HG03571 (cell line): Measurements from ENCODE around the gene ZNF121.

Experiments
- ATAC-seq: cut with Tn5 transposase; IDR thresholded peaks from one replicate; pipeline ENCODE4 v1.9.1; 2021; ENCODE audit not compliant: unreplicated experiment

The ZNF121 gene

DNA sequence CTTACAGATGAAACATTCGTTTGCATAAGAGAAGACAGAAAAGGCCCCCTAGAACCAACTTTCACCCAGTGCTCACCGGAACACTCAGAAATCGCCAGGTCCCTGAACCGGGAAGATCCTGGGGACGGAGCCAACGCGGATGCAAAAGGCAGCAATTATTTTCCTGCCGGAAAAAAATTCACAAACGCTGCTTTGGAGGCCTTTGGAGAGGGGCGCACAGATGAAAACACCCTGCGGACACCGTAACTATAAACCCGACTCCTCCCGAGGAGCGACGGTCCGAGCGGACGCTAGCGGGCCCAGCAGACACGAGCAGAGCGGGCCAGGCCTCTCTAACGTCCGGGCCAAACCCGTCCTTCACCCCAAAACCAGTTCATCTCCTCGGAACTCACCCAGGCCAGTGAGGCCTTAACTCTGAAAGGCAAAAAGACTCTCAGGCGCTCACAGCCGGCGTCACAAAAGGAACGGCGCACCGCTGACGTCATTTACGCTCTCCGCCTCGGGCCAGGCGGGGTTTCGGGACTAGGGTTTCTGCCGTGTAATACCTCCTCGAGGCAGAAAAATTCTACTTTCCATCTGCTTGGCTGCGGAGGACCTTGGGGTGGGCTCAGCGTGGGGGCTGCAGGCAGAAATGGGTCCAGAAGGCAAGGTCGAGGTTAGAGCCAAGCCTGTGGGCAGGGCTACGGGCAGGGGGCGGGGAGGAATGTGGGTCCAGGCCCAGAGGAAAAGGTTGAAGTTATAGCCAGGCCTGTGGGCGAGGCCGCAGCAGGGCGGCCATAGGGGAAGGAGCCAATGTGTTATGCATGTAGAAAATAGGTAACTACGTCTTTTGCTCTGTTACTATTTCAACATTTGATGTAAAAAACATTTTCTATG, 45.9 kb downstream of the ZNF121 start, which contains the start of gene ZNF426:
ZNF426 (minus strand) TSS at position 463 of the 876 bp plus-strand sequence. CDS start 2,413 bp downstream, outside the sequence.
- no peak for ATAC-seq

DNA sequence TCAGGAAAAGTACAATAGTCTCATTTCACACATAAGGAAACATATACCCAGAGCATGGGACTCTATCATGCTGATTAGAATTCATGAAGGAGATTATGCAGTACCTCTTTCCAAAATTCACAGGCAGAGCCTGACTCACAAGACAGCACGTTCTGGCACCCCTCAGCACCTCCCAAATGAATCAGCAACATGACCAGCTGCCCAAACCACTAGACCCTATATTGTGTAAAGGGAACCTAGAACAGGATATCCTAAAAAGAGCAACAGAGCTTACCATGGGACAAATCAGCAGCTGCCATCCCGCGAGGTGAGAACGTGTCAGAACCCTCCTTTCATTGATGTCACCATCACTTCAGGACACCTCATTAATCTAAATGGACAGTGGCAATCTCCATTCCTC, 48.4 kb downstream of the ZNF121 start:
- ATAC-seq = no peak

GRCh38 chr19:9531933-9532332, 52.4 kb downstream of the ZNF121 start:
- ATAC-seq = no peak

- ATAC-seq = no peak
Observed at GRCh38 chr19:9528757-9529336, 55.5 kb downstream of the ZNF121 start.

DNA sequence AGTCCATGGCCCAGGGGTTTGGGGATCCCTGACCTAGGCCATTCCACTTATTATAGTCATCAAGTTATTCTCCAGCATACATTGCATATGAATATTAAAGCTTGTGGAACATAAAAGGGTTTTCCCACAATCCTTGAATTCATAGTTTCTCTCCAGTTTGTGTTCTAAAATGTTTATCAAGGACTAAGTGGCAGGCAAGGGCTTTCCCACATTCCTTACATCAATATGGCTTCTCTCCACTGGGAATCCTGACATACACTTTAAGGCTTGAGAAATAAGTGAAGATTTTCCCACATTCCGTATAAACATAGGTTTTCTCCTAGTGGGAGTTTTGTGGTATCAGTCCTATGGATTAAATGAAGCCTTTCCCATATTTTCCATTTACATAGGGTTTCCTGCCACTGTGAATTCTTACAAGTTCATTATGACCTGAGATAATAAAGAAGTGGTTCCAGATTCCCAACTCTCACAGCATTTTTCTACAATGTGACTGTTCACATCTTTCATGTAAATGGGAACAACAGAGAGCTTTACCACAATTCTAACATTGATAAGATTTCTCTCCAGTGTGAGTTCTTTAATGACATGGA, 60.3 kb downstream of the ZNF121 start:
- ATAC-seq = no peak
